GM10248 (cell line): ENCODE data around the gene AKT3.

Experiments used
- CTCF ChIA-PET: fragments of 300-600 bp; sonication (Branson Sonifier 250); formaldehyde crosslinking; extraction: SDS; loops from one replicate; lab custom pipeline; 2021; ENCODE audit warnings: antibody characterized with exemption; lab: Yijun Ruan, JAX
- POLR2A ChIA-PET: fragments of 350-650 bp; sonication (Branson Sonifier 250); formaldehyde crosslinking; extraction: SDS; loops from one replicate; lab custom pipeline; 2020; ENCODE audit warnings: antibody characterized with exemption; lab: Yijun Ruan, JAX
- DNase-seq: peaks from one replicate; pipeline ENCODE4 v3.0.0; 2012; ENCODE audit errors: extremely low spot score
- CTCF ChIP-seq: IDR thresholded peaks from 2 replicates; pipeline ENCODE4 v1.5.1; 2012; ENCODE audit warnings: mild to moderate bottlenecking, low read depth; ENCODE audit errors: extremely low read depth, missing control alignments, control extremely low read depth

The AKT3 gene

GRCh38 chr1:243745356-243745755, 104.7 kb downstream of the AKT3 start:
- DNase-seq: no peak
- ChIA-PET POLR2A (no interaction called here), CTCF (interaction anchor here (1.0 to 1.3 kb wide), 4 partner anchors 8 to 38 kb away, joined by 3 read pairs; no protein-coding TSS in a partner anchor)
- no peak for TF ChIP-seq CTCF

- no peak for TF ChIP-seq CTCF
- DNase-seq: no peak
- CTCF ChIA-PET: no interaction called here
- POLR2A ChIA-PET: no interaction called here
Observed at GRCh38 chr1:243742819-243743218, 107.2 kb downstream of the AKT3 start.

- no peak for TF ChIP-seq CTCF
- CTCF ChIA-PET: interaction anchor here (1.2 to 2.2 kb wide), 2 partner anchors 9 to 33 kb away, joined by 3 to 10 read pairs; no protein-coding TSS in a partner anchor
- POLR2A ChIA-PET: no interaction called here
- DNase-seq: no peak
Observed at GRCh38 chr1:243740255-243740999, 109.6 kb downstream of the AKT3 start.

- no peak for DNase-seq
- ChIA-PET POLR2A (no interaction called here), CTCF (interaction anchor here (1.2 to 2.2 kb wide), 2 partner anchors 10 to 34 kb away, joined by 3 to 10 read pairs; no protein-coding TSS in a partner anchor)
- TF ChIP-seq CTCF: no peak
Observed at GRCh38 chr1:243739335-243740003, 110.6 kb downstream of the AKT3 start.

- ChIA-PET POLR2A (no interaction called here), CTCF (interaction anchor here (1.6 kb wide), 1 partner anchor 30 kb away, joined by 3 read pairs; no protein-coding TSS in a partner anchor)
- TF ChIP-seq CTCF: no peak
- no peak for DNase-seq
Observed at GRCh38 chr1:243738020-243738419, 112.0 kb downstream of the AKT3 start.

- POLR2A ChIA-PET: no interaction called here
- DNase-seq: no peak
- CTCF ChIA-PET: interaction anchor here (1.1 kb wide), 1 partner anchor 27 kb away, joined by 3 read pairs; no protein-coding TSS in a partner anchor
- TF ChIP-seq CTCF: no peak
Observed at GRCh38 chr1:243735457-243735856, 114.6 kb downstream of the AKT3 start.
